Aorta (tissue), 5 donors: Measurements from ENCODE around the gene GJC1. TPM values are rescaled to one million over a fixed set of nuclear protein-coding genes. Genes with fewer than 3 reads are reported as not detected.
"Not testable (repeated sequence)": the region's sequence is repeated elsewhere in the genome, so short reads cannot be mapped to it uniquely, and the experiment has no call there.

Experiments used
- ATAC-seq: fragments of 200-7000 bp; cut with Tn5 transposase; one replicate; pipeline ENCODE4 v1.9.1; 2022; ENCODE audit warnings: moderate library complexity; ENCODE audit not compliant: low FRiP score
- DNase-seq, 2 donors: peaks; one replicate each; pipeline ENCODE4 v3.0.0-alpha.2; 2020
- H3K27ac ChIP-seq, 2 donors: one replicate each; pipeline ENCODE4 v1.5.1; 2013; ENCODE audit warnings: low read length in 2 of 2, mild to moderate bottlenecking in 2 of 2, moderate library complexity in 2 of 2, control low read depth in 1 of 2, inconsistent platforms in 1 of 2, low read depth in 1 of 2
- H3K27me3 ChIP-seq, 2 donors: one replicate each; pipeline ENCODE4 v1.6.1; 2013; ENCODE audit warnings: control low read depth in 1 of 2, low read length in 1 of 2, mild to moderate bottlenecking in 1 of 2, moderate library complexity in 1 of 2; ENCODE audit not compliant: insufficient read depth in 2 of 2, control insufficient read depth in 1 of 2
- H3K36me3 ChIP-seq, 2 donors: one replicate each; pipeline ENCODE4 v1.6.1; 2013; ENCODE audit warnings: control low read depth in 1 of 2, low read length in 1 of 2, mild to moderate bottlenecking in 1 of 2; ENCODE audit not compliant: insufficient read depth in 2 of 2, control insufficient read depth in 1 of 2
- H3K4me1 ChIP-seq, 2 donors: one replicate each; pipeline ENCODE4 v1.6.1; 2013; ENCODE audit warnings: low read length in 2 of 2, control low read depth in 1 of 2, mild to moderate bottlenecking in 1 of 2, moderate library complexity in 1 of 2; ENCODE audit not compliant: insufficient read depth in 2 of 2, control insufficient read depth in 1 of 2
- H3K4me3 ChIP-seq, 2 donors: one replicate each; pipeline ENCODE4 v1.5.1; 2013; ENCODE audit warnings: low read length in 2 of 2, control low read depth in 1 of 2, mild to moderate bottlenecking in 1 of 2
- H3K9me3 ChIP-seq: one replicate; pipeline ENCODE4 v1.6.1; 2013; ENCODE audit warnings: mild to moderate bottlenecking, low read length; ENCODE audit not compliant: control insufficient read depth
- WGBS, 2 donors: extraction: QIAGEN DNeasy Blood & Tissue Kit; methylation state at CpG; one replicate each; pipeline ENCODE4 v1.1.7; 2013; 5-methylcytosine and 5-hydroxymethylcytosine counted together
- intact Hi-C, 2 donors: fragments of 100-400 bp; cut with DNase I; formaldehyde crosslinking; loops; one replicate each; pipeline versions ENCODE4 v1.14.2 to v1.15.0; 2022
- polyA plus RNA-seq, 2 donors: library from polyadenylated mRNA; stranded (reverse); fragments of 200-250 nt; gene quantifications; one replicate each; pipeline ENCODE4 v1.2.3, GENCODE V29; 2013
- total RNA-seq, 2 donors: library from RNA; stranded (reverse); fragmentation: NEBNext Ultra II Directional; extraction: Animal tissue kit (Norgen Biotek cat#: 25700); gene quantifications; one replicate each; pipeline ENCODE4 v1.2.1, GENCODE V29; 2021
- donor health status: healthy with polysubstance abuse.
- donor health status: Bipolar disorder and iron deficiency.
- donor health status: DM: no; HTN: no; CAD: no.
- donor health status: DM: no; HTN: no; CAD: no.
- donor health status: DM: yes; HTN: yes; CAD: no.

The GJC1 gene
- total and polyA plus RNA-seq, 4 donors = 2.9 to 34.3 (median 14.7) TPM

GRCh38 chr17:44757918-44758413, 72.1 kb downstream of the GJC1 start:
- no peaks in the 10 kb centered on the region for H3K9me3 ChIP-seq
- ATAC-seq (no peak), DNase-seq (no peak)
- intact Hi-C loops = no loop called here
- H3K36me3 ChIP-seq = no peaks in the 10 kb centered on the region
- H3K4me3 ChIP-seq = no peak overlapping the region
- no peaks in the 10 kb centered on the region for H3K27me3 ChIP-seq
- no peaks in the 10 kb centered on the region for H3K4me1 ChIP-seq
- no peak overlapping the region for H3K27ac ChIP-seq
- WGBS, 2 donors = 71 to 73% methylated on average over 5 of the region's 5 CpGs

- Histone ChIP-seq H3K27ac (no peak overlapping the region), H3K4me1 (no peaks in the 10 kb centered on the region), H3K36me3 (no peaks in the 10 kb centered on the region), H3K9me3 (no peaks in the 10 kb centered on the region), H3K27me3 (no peaks in the 10 kb centered on the region), H3K4me3 (no peak overlapping the region)
- ATAC-seq = no peak
- intact Hi-C loops = no loop called here
- no peak for DNase-seq
- 90 to 92% methylated on average over 10 of the region's 10 CpGs for WGBS, 2 donors
Measured at GRCh38 chr17:44757045-44757917, 72.8 kb downstream of the GJC1 start.

DNA sequence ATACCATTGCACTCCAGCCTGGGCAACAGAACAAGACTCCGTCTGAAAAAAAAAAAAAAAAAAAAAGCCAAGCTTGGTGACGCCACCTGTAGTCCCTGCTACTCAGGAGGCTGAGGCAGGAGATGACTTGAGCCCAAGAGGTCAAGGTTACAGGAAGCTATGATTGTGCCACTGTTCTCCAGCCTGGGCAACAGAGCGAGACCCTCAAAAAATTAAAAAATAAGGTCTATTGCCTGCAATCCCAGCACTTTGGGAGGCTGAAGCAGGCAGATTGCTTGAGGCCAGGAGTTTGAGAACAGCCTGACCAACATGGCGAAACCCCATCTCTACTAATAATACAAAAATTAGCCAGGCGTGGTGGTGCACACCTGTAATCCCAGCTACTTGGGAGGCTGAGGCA, 74.9 kb downstream of the GJC1 start:
- H3K9me3 ChIP-seq, H3K4me3 ChIP-seq, H3K36me3 ChIP-seq, intact Hi-C loops, DNase-seq, H3K27ac ChIP-seq, H3K4me1 ChIP-seq, H3K27me3 ChIP-seq, ATAC-seq: not testable (repeated sequence)
- 92% methylated on average over 5 of the region's 5 CpGs for WGBS, 2 donors

GRCh38 chr17:44754276-44754675, 75.8 kb downstream of the GJC1 start:
- Histone ChIP-seq H3K27ac (no peak overlapping the region), H3K9me3 (no peaks in the 10 kb centered on the region), H3K4me3 (no peak overlapping the region), H3K4me1 (no peaks in the 10 kb centered on the region), H3K27me3 (no peaks in the 10 kb centered on the region), H3K36me3 (no peaks in the 10 kb centered on the region)
- WGBS, 2 donors = 73 to 77% methylated on average over 7 of the region's 7 CpGs
- intact Hi-C loops = no loop called here
- ATAC-seq = no peak
- DNase-seq = no peak

- no peak overlapping the region for H3K4me3 ChIP-seq
- H3K27me3 ChIP-seq = no peaks in the 10 kb centered on the region
- intact Hi-C loops = no loop called here
- no peaks in the 10 kb centered on the region for H3K9me3 ChIP-seq
- ATAC-seq (no peak), DNase-seq (no peak)
- no peaks in the 10 kb centered on the region for H3K36me3 ChIP-seq
- 86 to 88% methylated on average over 17 of the region's 17 CpGs for WGBS, 2 donors
- no peak overlapping the region for H3K27ac ChIP-seq
- H3K4me1 ChIP-seq = no peaks in the 10 kb centered on the region
Measured at GRCh38 chr17:44752953-44753861, 76.9 kb downstream of the GJC1 start.

- intact Hi-C loops = no loop called here
Measured at GRCh38 chr17:44751806-44752205, 78.3 kb downstream of the GJC1 start.

DNA sequence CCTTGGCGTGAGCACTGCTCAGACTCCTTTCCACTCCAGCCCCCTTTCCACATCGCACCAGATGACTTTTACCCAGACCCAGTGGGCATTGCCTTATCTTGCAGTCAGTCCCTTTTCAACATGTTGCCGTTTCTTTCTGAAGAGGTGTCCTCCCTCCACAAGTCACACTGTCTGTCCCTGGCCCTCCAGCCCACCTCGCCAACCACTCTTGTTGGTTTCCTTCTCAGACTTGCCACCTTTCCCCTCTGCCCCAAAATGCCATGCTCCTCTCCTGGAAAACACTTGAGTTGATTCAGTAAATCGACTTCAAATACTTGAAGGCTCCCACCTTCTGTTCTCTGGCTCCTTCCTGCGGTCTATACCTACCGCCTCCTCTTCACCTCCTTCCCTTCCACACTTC, 78.8 kb downstream of the GJC1 start:
- 88 to 93% methylated on average over 7 of the region's 7 CpGs for WGBS, 2 donors
- no peak for DNase-seq
- no peaks in the 10 kb centered on the region for H3K27me3 ChIP-seq
- no peak overlapping the region for H3K4me3 ChIP-seq
- no peak overlapping the region for H3K27ac ChIP-seq
- H3K9me3 ChIP-seq = no peaks in the 10 kb centered on the region
- no peaks in the 10 kb centered on the region for H3K36me3 ChIP-seq
- no peaks in the 10 kb centered on the region for H3K4me1 ChIP-seq
- intact Hi-C loops = no loop called here
- ATAC-seq = no peak

More at GRCh38 chr17:44751806-44752205, 78.3 kb downstream of the GJC1 start:
- DNase-seq (no peak), ATAC-seq (no peak)
- H3K4me1 ChIP-seq = no peaks in the 10 kb centered on the region
- H3K36me3 ChIP-seq = no peaks in the 10 kb centered on the region
- no peaks in the 10 kb centered on the region for H3K27me3 ChIP-seq
- H3K4me3 ChIP-seq = no peak overlapping the region
- H3K9me3 ChIP-seq = no peaks in the 10 kb centered on the region
- 90 to 91% methylated on average over 10 of the region's 10 CpGs for WGBS, 2 donors
- no peak overlapping the region for H3K27ac ChIP-seq

DNA sequence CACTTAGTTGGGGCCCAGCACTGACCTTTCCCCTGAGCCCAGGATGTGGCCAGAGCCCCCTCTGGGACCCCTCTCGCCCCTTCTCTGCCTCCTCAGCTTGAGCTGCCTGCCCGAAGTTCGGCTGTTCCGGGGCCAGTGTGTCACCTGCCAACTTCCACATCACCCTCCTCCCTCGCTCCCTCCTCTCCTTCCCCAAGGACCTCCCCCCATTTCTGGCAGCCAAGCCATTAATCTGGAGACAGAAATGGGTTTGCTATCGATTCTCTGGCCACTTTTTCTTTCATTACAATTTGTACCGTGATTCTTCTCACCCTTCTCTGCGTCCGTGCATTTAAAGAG, 80.1 kb downstream of the GJC1 start:
- intact Hi-C loops = no loop called here
- no peaks in the 10 kb centered on the region for H3K27me3 ChIP-seq
- no peak for DNase-seq
- WGBS, 2 donors = 33 to 34% methylated on average over 9 of the region's 9 CpGs
- no peak for ATAC-seq
- H3K9me3 ChIP-seq = no peaks in the 10 kb centered on the region
- no peak overlapping the region for H3K4me3 ChIP-seq
- no peaks in the 10 kb centered on the region for H3K36me3 ChIP-seq
- H3K27ac ChIP-seq = no peak overlapping the region
- H3K4me1 ChIP-seq = no peaks in the 10 kb centered on the region
